Prostate gland (tissue), 2 donors: ENCODE data around the gene CATSPERZ.

ENCODE experiments used
- CTCF ChIP-seq, 4 experiments: fragments of 200-600 bp in 2 of 4; fragments of 450-650 bp in 2 of 4; sonication (generic) in 2 of 4; IDR thresholded peaks; 1 replicate in 3 of 4; 2 replicates in 1 of 4; pipeline ENCODE4 v1.5.1; 2016 to 2019; ENCODE audit warnings: antibody characterized with exemption in 4 of 4, mild to moderate bottlenecking in 2 of 4, moderate library complexity in 2 of 4
- POLR2A ChIP-seq: fragments of 450-650 bp; IDR thresholded peaks from one replicate; pipeline ENCODE4 v1.6.1; 2016; ENCODE audit warnings: antibody characterized with exemption, mild to moderate bottlenecking
- POLR2AphosphoS5 ChIP-seq: sonication (generic); formaldehyde crosslinking; IDR thresholded peaks from one replicate; pipeline ENCODE4 v1.6.1; 2017; ENCODE audit warnings: antibody characterized with exemption

- TF ChIP-seq CTCF (IDR thresholded peaks at IDR 0.05) = no peak
- no peak for TF ChIP-seq POLR2AphosphoS5
- no peak for TF ChIP-seq POLR2A
These were observed 12.8 kb downstream of the CATSPERZ start for GRCh38 chr11:64312947-64313346.
